Measurements from ENCODE around the gene STX2.
"Not testable (repeated sequence)": the region's sequence is repeated elsewhere in the genome, so short reads cannot be mapped to it uniquely, and the experiment has no call there.

GRCh38 chr12:130887190-130887589, 48.1 kb upstream of the STX2 start:
- not testable (repeated sequence) for TF ChIP-seq CTCF (IDR thresholded peaks at IDR 0.05; ENCODE audit: insufficient read depth, low read depth, low read length); EZH2 (IDR thresholded peaks at IDR 0.05; ENCODE audit: insufficient read depth, low read length)
